HCT116 (cell line): ENCODE results near the gene CR2.

ENCODE experiments used
- CTCF ChIP-seq, 3 experiments: fragments of 200-600 bp in 1 of 3; sonication (generic) in 1 of 3; IDR thresholded peaks in 2 of 3; conservative IDR thresholded peaks in 1 of 3; 2 replicates each; pipeline ENCODE4 v1.5.1; 2012 to 2017; ENCODE audit warnings: low read depth in 2 of 3, low read length in 2 of 3, antibody characterized with exemption in 1 of 3, borderline replicate concordance in 1 of 3, control low read depth in 1 of 3, mild to moderate bottlenecking in 1 of 3, mixed read lengths in 1 of 3, mixed run types in 1 of 3, moderate library complexity in 1 of 3; ENCODE audit not compliant: insufficient read depth in 1 of 3
- TF ChIP-seq, protein P1 (sequence below): IDR thresholded peaks from 2 replicates; pipeline ENCODE4 v1.6.1; 2012

DNA sequence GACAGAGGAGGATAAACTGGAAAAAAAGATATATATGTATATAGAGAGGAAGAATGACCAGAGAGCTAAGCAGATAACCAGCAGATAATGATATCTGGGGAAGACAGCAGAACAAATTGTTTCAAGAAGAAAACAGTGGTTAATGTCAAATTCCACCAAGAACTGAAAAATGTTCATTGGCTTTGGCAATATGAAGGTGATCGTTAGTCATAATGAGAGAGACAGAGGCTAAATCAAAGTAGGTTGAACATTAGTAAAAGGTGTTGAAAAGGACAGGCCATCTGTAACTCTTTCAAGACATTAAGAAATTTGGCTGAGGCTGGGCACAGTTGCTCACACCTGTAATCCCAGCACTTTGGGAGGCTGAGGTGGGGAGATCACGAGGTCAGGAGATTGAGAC lies 25.3 kb upstream of the CR2 start:
- TF ChIP-seq, protein P1, sequence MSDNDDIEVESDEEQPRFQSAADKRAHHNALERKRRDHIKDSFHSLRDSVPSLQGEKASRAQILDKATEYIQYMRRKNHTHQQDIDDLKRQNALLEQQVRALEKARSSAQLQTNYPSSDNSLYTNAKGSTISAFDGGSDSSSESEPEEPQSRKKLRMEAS: no peak
- no peak for TF ChIP-seq CTCF (IDR thresholded peaks at IDR 0.05 in 2 of 3, conservative IDR thresholded peaks at IDR 0.05 in 1 of 3; ENCODE audit: borderline replicate concordance in 1 of 3, insufficient read depth in 1 of 3, low read depth in 2 of 3, low read length in 2 of 3)
